GM18951 (cell line): Measurements from ENCODE around the gene KRT6C.

Experiments
- POLR2A ChIP-seq: IDR thresholded peaks from 4 replicates; pipeline ENCODE4 v1.6.1; 2011; ENCODE audit warnings: mild to moderate bottlenecking; ENCODE audit not compliant: insufficient read length, insufficient read depth; ENCODE audit errors: extremely low read depth
- in situ Hi-C: fragments of 300-500 bp; cut with MboI; formaldehyde crosslinking; loops from one replicate; pipeline ENCODE4 v1.12.0; 2022; ENCODE audit warnings: low sequenced_read_pairs, mixed read lengths, inconsistent platforms; ENCODE audit not compliant: unreplicated experiment

Gene KRT6C

GRCh38 chr12:52439845-52440244, 33.8 kb downstream of the KRT6C start:
- no peak for TF ChIP-seq POLR2A
- in situ Hi-C loops, result no loop called here

GRCh38 chr12:52439420-52439819, 34.2 kb downstream of the KRT6C start:
- no peak for TF ChIP-seq POLR2A
- in situ Hi-C loops, result no loop called here

- in situ Hi-C loops, result no loop called here
- no peak for TF ChIP-seq POLR2A
These were observed 35.0 kb downstream of the KRT6C start for GRCh38 chr12:52438305-52439301.

- in situ Hi-C loops, result no loop called here
- no peak for TF ChIP-seq POLR2A
These were observed 36.1 kb downstream of the KRT6C start for GRCh38 chr12:52437508-52437907.

- in situ Hi-C loops, result no loop called here
- TF ChIP-seq POLR2A, result no peak
These were observed 36.7 kb downstream of the KRT6C start for GRCh38 chr12:52436828-52437474.

GRCh38 chr12:52436000-52436827, 37.4 kb downstream of the KRT6C start:
- no peak for TF ChIP-seq POLR2A
- in situ Hi-C loops, result no loop called here

- in situ Hi-C loops, result no loop called here
- no peak for TF ChIP-seq POLR2A
These were observed 38.0 kb downstream of the KRT6C start for GRCh38 chr12:52435659-52435999.

GRCh38 chr12:52434760-52435530, 38.7 kb downstream of the KRT6C start:
- in situ Hi-C loops, result no loop called here
- TF ChIP-seq POLR2A, result no peak

GRCh38 chr12:52434081-52434733, 39.4 kb downstream of the KRT6C start, which contains the start of gene KRT75:
KRT75 (minus strand) TSS chr12:52434371; CDS start chr12:52434304, 67 bp downstream.
- in situ Hi-C loops, result no loop called here
- no peak for TF ChIP-seq POLR2A

GRCh38 chr12:52433501-52434080, 40.0 kb downstream of the KRT6C start:
- in situ Hi-C loops, result no loop called here

GRCh38 chr12:52432559-52433207, 40.9 kb downstream of the KRT6C start:
- no peak for TF ChIP-seq POLR2A
- in situ Hi-C loops, result no loop called here

More at GRCh38 chr12:52433501-52434080, 40.0 kb downstream of the KRT6C start:
- TF ChIP-seq POLR2A, result no peak

GRCh38 chr12:52428121-52428520, 45.5 kb downstream of the KRT6C start:
- TF ChIP-seq POLR2A, result no peak
- in situ Hi-C loops, result no loop called here
